HFF-Myc (cell line): ENCODE data around the gene RHOF.

Source experiments
- DNase-seq: peaks from one replicate; pipeline ENCODE4 v3.0.0-alpha.2; 2011; ENCODE audit warnings: low read depth; ENCODE audit errors: extremely low read depth
- H3K4me3 ChIP-seq: replicated peaks from 2 replicates; pipeline ENCODE4 v1.5.1; 2011; ENCODE audit warnings: low read depth, mild to moderate bottlenecking, control low read depth, low read length
- CTCF ChIP-seq: IDR thresholded peaks from 2 replicates; pipeline ENCODE4 v1.5.1; 2012; ENCODE audit warnings: mild to moderate bottlenecking, low read depth, low read length, control low read depth; ENCODE audit errors: missing control alignments

Gene RHOF

GRCh38 chr12:121789800-121790728, 3.4 kb downstream of the RHOF start:
- no peak for DNase-seq
- no peak overlapping the region for H3K4me3 ChIP-seq
- TF ChIP-seq CTCF = no peak

- DNase-seq = no peak
- TF ChIP-seq CTCF = no peak
- no peak overlapping the region for H3K4me3 ChIP-seq
Measured at GRCh38 chr12:121789233-121789781, 4.2 kb downstream of the RHOF start.

GRCh38 chr12:121788176-121788818, 5.2 kb downstream of the RHOF start:
- TF ChIP-seq CTCF = no peak
- no peak overlapping the region for H3K4me3 ChIP-seq
- no peak for DNase-seq

DNA sequence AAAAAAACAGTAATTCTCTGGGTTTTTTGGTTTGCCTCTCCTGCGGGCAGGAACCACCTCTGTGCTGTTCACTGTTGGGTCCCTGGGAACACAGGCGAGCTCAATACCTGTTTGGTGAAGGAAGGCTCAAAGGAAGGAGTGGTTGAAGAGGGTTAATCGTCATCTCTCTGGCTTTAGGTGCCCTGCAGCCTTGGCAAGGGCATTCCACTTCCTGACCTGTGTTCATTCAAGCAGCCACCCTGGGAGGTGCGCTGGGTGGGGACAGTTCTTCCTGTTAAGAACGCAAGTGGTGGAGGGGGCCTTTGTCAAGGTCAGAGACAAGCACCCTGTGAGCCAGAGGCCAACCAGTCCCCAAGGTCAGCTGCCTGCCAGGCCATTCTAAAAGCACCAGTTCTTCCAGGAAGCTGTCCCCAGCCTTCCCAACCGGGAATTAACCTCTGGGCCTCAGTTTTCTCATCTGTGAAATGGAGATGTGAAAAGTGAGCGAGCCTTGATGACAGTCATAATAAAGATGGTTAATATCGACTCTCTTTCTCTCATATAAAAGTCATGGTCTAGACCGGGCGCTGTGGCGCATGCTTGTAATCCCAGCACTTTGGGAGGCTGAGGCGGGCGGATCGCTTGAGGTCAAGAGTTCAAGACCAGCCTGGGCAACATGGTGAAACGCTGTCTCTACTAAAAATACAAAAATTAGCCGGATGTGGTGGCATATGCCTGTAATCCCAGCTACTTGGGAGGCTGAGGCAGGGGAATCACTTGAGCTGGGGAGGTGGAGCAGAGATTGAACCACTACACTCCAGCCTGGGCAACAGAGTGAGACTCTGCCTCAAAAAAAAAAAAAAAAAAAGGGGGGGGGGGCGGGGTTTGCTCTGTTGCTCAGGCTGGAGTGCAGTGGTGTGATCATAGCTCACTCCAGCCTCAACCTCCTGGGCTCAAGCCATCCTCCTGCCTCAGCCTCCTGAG, 6.1 kb downstream of the RHOF start:
- DNase-seq = no peak
- no peak overlapping the region for H3K4me3 ChIP-seq
- TF ChIP-seq CTCF = no peak

DNA sequence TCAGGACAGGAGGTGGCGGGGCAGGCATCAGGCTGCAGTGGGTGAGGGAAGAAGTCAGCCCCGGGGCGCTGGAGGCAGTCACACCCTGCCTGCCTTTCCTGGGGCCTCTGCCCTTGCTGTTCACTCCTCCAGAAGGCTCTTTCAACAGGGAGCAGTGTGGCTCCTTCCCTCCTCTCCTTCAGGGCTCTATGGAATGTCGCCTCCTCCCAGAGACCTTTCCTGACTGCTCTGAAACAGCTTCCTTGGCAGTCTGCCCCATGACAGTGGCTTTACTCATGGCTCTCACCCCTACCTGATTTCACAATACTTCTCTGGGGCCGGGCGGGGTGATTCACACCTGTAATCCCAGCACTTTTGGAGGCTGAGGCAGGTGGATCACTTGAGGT, 7.1 kb downstream of the RHOF start:
- DNase-seq = peak; percentile 77
- no peak overlapping the region for H3K4me3 ChIP-seq
- no peak for TF ChIP-seq CTCF

DNA sequence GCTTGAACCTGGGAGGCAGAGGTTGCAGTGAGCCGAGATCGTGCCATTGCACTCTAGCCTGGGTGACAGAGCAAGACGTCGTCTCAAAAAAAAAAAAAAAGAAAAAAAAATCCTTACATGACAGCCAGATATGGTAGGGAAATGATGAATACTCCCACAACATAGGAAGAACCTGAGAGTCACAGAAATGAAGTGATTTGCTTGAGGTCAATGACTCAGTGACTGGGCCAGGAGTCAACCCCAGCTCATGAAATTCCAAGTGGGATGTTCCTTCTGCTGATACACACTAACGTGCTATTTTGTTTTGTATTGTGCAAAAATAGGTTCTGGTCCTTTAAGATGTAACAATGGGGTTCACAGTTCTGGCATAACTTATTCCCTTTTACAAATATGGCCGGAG, 9.0 kb downstream of the RHOF start:
- H3K4me3 ChIP-seq = no peak overlapping the region
- DNase-seq = peak; percentile 56
- no peak for TF ChIP-seq CTCF
